Ovary (tissue), 3 donors: Measurements from ENCODE around the gene AIF1L.

Source experiments
- CTCF ChIP-seq, 3 donors: fragments of 450-650 bp in 2 of 3; fragments of 200-600 bp in 1 of 3; IDR thresholded peaks; one replicate each; pipeline versions ENCODE4 v1.5.1 to v1.8.0; 2016 to 2022; ENCODE audit warnings: antibody characterized with exemption in 3 of 3, mild to moderate bottlenecking in 1 of 3
- EP300 ChIP-seq: sonication (generic); formaldehyde crosslinking; IDR thresholded peaks from one replicate; pipeline ENCODE4 v1.6.1; 2017; ENCODE audit warnings: antibody characterized with exemption
- POLR2A ChIP-seq: fragments of 450-650 bp; IDR thresholded peaks from one replicate; pipeline ENCODE4 v1.6.1; 2017; ENCODE audit warnings: antibody characterized with exemption, mild to moderate bottlenecking, moderate library complexity
- donor health status: DM: no; HTN: no; CAD: no.

GRCh38 chr9:131167936-131168335, 71.6 kb downstream of the AIF1L start:
- TF ChIP-seq CTCF (IDR thresholded peaks at IDR 0.05) (no peak), POLR2A (no peak), EP300 (no peak)
